Calu3 (cell line): ENCODE data around the gene THSD7B. TPM values are rescaled to one million over a fixed set of nuclear protein-coding genes. Genes with fewer than 3 reads are reported as not detected.

Experiments used
- BruUV-seq: library from RNA; stranded (reverse); fragments of 400-500 nt; replicated peaks from 2 replicates; lab custom pipeline; 2021; lab: Mats Ljungman, UMichigan
- CTCF ChIA-PET: fragments of 300-600 bp; sonication (Branson Sonifier 250); formaldehyde crosslinking; loops from one replicate; lab custom pipeline; 2022; ENCODE audit warnings: antibody characterized with exemption; lab: Charles Lee
- DNase-seq: peaks from one replicate; pipeline ENCODE4 v3.0.0; 2022
- H3K27ac Mint-ChIP-seq: one replicate; pipeline ENCODE4 v1.8.0; 2022; ENCODE audit warnings: mixed read lengths; ENCODE audit not compliant: unreplicated experiment
- H3K27me3 Mint-ChIP-seq: one replicate; pipeline ENCODE4 v1.8.0; 2022; ENCODE audit warnings: mixed read lengths; ENCODE audit not compliant: unreplicated experiment
- H3K36me3 Mint-ChIP-seq: one replicate; pipeline ENCODE4 v1.8.0; 2022; ENCODE audit warnings: mild to moderate bottlenecking, moderate library complexity, mixed read lengths; ENCODE audit not compliant: insufficient read depth, unreplicated experiment
- H3K4me1 Mint-ChIP-seq: one replicate; pipeline ENCODE4 v1.8.0; 2022; ENCODE audit warnings: mild to moderate bottlenecking, low read depth, mixed read lengths; ENCODE audit not compliant: unreplicated experiment
- H3K4me3 Mint-ChIP-seq: one replicate; pipeline ENCODE4 v1.8.0; 2022; ENCODE audit warnings: mild to moderate bottlenecking, low read depth, moderate library complexity, mixed read lengths; ENCODE audit not compliant: unreplicated experiment
- H3K9me3 Mint-ChIP-seq: one replicate; pipeline ENCODE4 v1.8.0; 2022; ENCODE audit warnings: low read depth, mixed read lengths; ENCODE audit not compliant: unreplicated experiment
- CTCF ChIP-seq: fragments of 200-600 bp; IDR thresholded peaks from one replicate; pipeline ENCODE4 v1.8.0; 2022; ENCODE audit warnings: antibody characterized with exemption; ENCODE audit not compliant: unreplicated experiment
- intact Hi-C: fragments of 100-400 bp; cut with micrococcal nuclease; formaldehyde crosslinking; loops from one replicate; pipeline ENCODE4 v1.10.0; 2022; ENCODE audit not compliant: unreplicated experiment
- total RNA-seq: library from RNA; stranded (reverse); gene quantifications from 2 replicates; pipeline ENCODE4 v1.2.3, GENCODE V29; 2022

THSD7B gene
- total RNA-seq, 1 experiment from 2014 or later: not detected

- peaks cover 7% of the 10 kb centered on the region for H3K9me3 Mint-ChIP-seq
- peak overlapping the region; percentile 29 for H3K4me3 Mint-ChIP-seq
- CTCF ChIA-PET: no interaction called here
- no peaks in the 10 kb centered on the region for H3K27me3 Mint-ChIP-seq
- intact Hi-C loops: no loop called here
- TF ChIP-seq CTCF: no peak
- peak overlapping the region; percentile 60 for H3K27ac Mint-ChIP-seq
- H3K36me3 Mint-ChIP-seq: no peaks in the 10 kb centered on the region
- DNase-seq: peak; percentile 15
- H3K4me1 Mint-ChIP-seq: peaks cover 25% of the 10 kb centered on the region
- no TSS peak for BruUV-seq
Measured at GRCh38 chr2:136909777-136910176, 144.4 kb downstream of the THSD7B start.

- no peak overlapping the region for H3K4me3 Mint-ChIP-seq
- TF ChIP-seq CTCF: no peak
- CTCF ChIA-PET: no interaction called here
- H3K9me3 Mint-ChIP-seq: peaks cover 7% of the 10 kb centered on the region
- intact Hi-C loops: no loop called here
- BruUV-seq: no TSS peak
- peaks cover 10% of the 10 kb centered on the region for H3K4me1 Mint-ChIP-seq
- no peaks in the 10 kb centered on the region for H3K36me3 Mint-ChIP-seq
- DNase-seq: no peak
- H3K27ac Mint-ChIP-seq: no peak overlapping the region
- no peaks in the 10 kb centered on the region for H3K27me3 Mint-ChIP-seq
Measured at GRCh38 chr2:136916131-136916530, 150.8 kb downstream of the THSD7B start.

GRCh38 chr2:136917411-136917881, 152.1 kb downstream of the THSD7B start:
- Mint-ChIP-seq H3K27ac (no peak overlapping the region), H3K36me3 (no peaks in the 10 kb centered on the region), H3K4me3 (no peak overlapping the region), H3K27me3 (no peaks in the 10 kb centered on the region), H3K4me1 (no peaks in the 10 kb centered on the region), H3K9me3 (peaks cover 3% of the 10 kb centered on the region)
- no peak for TF ChIP-seq CTCF
- CTCF ChIA-PET: no interaction called here
- intact Hi-C loops: no loop called here
- BruUV-seq: no TSS peak
- DNase-seq: no peak

- H3K4me1 Mint-ChIP-seq: no peaks in the 10 kb centered on the region
- no TSS peak for BruUV-seq
- no peak overlapping the region for H3K27ac Mint-ChIP-seq
- TF ChIP-seq CTCF: no peak
- H3K36me3 Mint-ChIP-seq: no peaks in the 10 kb centered on the region
- peaks cover 5% of the 10 kb centered on the region for H3K9me3 Mint-ChIP-seq
- intact Hi-C loops: no loop called here
- no peak overlapping the region for H3K4me3 Mint-ChIP-seq
- H3K27me3 Mint-ChIP-seq: no peaks in the 10 kb centered on the region
- CTCF ChIA-PET: no interaction called here
- DNase-seq: no peak
Measured at GRCh38 chr2:136919682-136920081, 154.3 kb downstream of the THSD7B start.
